HL-60/S4 treated with retinoic acid at 250 ng/mL for 4 days and 3 days (cell line): Measurements from ENCODE around the gene CCNQ.

Experiments used
- in situ Hi-C: fragments of 300-500 bp; cut with MboI; formaldehyde crosslinking; loops from 2 replicates; pipeline ENCODE4 v1.7.0; 2022; ENCODE audit warnings: low sequenced_read_pairs

Gene CCNQ

DNA sequence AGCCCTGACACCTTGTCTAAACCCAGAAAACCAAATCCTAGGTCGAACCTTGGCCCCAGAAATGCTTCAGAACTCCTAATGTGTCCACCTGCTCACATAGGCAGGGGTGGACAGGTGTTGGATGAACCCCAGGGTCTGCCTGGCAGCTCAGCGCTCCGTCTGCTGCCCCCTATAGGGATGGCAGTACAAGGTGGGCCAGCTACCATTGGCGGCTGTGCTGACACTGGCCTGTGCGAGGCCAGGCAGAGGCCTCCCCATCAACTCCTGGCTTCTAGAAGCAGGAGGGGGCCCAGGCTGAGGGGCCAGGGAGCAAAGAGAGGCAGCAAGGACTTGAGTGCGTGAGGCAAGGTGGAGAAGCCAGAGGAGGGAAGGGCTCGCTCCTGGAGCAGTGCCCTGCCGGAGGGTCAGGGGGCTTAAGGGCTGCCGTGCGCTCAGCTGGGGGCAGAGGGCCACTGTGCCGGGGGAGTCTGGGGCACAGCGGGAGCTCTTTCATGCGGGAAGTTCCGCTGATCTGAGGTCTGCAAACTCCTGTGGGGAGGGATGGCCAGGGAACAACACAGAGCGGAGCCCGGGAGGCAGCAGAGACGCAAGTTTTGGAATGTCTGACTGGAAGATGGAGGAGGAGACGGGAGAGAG is 20.6 kb downstream of the CCNQ start:
- in situ Hi-C loops, result no loop called here

DNA sequence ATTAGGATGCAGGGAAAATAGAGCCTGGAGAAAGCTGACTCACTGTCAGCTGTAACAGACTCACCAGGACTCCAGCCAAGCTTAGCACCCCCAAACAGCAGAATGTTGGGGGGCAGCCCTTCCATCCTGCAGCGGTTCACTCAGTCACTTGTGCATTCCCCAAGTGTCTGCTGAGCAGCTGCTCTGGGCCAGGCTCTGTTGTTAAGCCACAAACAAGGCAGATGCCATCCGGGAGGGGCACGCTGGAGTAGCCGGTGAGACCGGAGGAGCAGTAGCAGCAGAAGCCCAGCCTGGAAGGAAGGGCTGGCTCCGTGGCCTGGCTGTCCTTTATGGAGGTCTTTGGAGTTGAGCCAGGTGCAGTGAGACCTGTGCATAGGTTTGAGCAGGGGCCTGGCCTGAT is 22.0 kb downstream of the CCNQ start:
- in situ Hi-C loops, result no loop called here

GRCh38 chrX:153576239-153576870 is 22.6 kb downstream of the CCNQ start:
- in situ Hi-C loops, result no loop called here

GRCh38 chrX:153573984-153574383 is 25.0 kb downstream of the CCNQ start:
- in situ Hi-C loops, result no loop called here

DNA sequence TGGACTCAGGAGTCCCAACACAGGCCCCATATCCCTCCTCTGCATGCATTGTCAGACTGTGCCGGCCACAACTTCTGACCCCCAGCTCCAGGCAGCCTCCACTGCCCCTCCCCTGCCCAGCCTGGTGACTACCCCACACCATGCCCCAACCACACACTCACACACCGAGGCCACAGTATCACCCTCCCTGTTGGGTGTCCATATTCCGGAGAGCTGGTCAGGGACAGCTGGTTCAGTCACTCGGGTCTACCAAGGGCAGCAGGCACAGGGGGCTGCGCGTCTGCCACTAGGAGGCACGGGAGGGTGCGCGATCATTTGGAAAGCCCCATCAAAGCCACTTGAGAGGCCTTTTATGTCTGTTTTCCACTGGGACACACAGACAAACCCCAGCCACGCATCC is 26.3 kb downstream of the CCNQ start:
- in situ Hi-C loops, result no loop called here

GRCh38 chrX:153571534-153571908 is 27.4 kb downstream of the CCNQ start:
- in situ Hi-C loops, result no loop called here

- in situ Hi-C loops, result no loop called here
Observed at GRCh38 chrX:153569475-153569874, 29.5 kb downstream of the CCNQ start.

GRCh38 chrX:153568451-153569011 is 30.4 kb downstream of the CCNQ start:
- in situ Hi-C loops, result no loop called here

GRCh38 chrX:153565996-153566580 is 32.9 kb downstream of the CCNQ start:
- in situ Hi-C loops, result no loop called here

GRCh38 chrX:153564047-153564606 is 34.8 kb downstream of the CCNQ start:
- in situ Hi-C loops, result no loop called here

DNA sequence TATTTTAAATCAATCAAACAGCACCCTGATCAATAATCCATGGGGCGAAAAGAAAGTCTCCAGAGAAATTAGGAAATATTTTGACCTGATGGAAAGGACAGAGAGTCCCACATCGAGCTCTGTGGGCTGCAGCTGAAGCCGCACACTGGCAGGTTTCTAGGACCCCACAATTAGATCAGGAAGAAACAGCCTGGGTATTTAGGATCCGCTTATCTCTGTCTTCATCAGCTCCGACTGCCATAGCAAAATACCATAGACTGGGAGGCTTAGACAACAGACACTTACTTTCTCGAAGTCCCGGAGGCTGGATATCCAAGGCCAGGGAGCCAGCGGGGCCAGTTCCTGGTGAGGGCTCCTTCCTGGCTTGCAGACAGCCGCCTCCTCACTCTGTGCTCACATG is 36.4 kb downstream of the CCNQ start:
- in situ Hi-C loops, result no loop called here

DNA sequence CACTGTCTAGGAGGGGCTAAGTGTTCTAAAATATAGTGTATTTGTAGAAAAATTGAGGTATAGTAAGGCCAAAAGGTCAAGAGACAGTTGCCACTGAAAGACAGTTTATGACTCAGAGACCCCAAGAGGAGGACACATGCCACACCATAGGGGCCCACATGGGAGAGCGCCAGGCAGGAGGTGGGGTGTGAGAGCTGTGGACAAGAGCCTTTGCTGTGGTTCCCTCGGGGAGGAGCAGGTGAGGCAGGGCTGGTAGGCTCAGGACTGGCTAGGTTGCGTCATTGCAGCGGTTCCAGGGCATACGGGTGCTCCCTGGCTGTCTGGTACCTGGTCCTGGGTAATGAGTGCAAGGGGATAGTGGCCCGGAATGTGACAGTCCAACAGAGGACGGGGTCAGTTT is 37.6 kb downstream of the CCNQ start:
- in situ Hi-C loops, result no loop called here

GRCh38 chrX:153560466-153560865 is 38.5 kb downstream of the CCNQ start:
- in situ Hi-C loops, result no loop called here

GRCh38 chrX:153560000-153560399 is 38.9 kb downstream of the CCNQ start:
- in situ Hi-C loops, result loop anchor here (10.0 kb wide), 1 partner anchor 95 kb away; no protein-coding TSS in a partner anchor

DNA sequence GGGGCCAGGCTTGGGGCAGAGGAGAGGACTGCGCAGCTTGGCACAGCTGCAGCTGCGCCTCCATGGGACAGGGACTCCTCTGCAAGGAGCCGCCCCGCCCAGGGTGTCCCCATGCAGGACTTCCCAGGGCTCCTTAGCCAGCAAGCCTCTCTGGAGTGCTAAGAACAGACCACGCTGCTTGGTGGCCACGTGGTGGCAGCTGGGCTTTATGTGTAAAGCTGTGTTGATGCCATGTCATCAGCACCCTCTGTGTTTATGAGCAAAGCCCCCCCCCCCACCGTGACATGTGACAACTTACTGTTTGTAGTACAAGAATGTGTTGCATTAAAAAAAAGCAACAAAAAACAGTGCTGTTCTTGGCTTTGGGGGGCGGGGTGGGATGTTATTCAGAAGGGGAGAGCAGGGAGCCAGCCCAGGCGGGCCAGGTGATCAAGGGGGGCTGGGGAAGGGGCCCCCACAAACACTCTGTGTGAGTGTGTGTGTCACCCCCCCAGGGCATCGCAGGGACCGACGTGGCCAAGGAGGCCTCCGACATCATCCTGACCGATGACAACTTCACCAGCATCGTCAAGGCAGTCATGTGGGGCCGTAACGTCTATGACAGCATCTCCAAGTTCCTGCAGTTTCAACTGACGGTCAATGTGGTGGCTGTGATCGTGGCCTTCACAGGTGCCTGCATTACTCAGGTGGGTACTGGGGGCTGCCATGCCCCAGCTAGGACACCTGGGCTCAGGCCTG is 41.2 kb downstream of the CCNQ start:
- in situ Hi-C loops, result loop anchor here (10.0 kb wide), 1 partner anchor 97 kb away; no protein-coding TSS in a partner anchor

DNA sequence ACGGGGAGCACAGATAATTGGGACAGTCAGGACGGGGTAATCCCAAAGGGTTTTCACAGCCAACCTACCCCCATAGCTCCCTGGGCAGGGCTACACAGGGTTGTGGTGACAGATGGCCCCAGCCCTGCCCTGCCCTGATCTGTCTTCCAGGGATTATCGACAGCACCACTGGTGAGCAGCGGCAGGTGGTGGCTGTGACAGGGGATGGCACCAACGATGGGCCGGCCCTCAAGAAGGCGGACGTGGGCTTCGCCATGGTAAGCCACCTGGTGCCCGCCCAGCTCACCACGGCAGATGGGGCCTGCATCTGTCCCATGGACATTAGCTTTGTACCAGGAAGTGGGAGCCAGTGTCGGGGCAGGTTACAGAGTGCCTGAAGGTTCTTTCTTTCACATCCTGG is 42.2 kb downstream of the CCNQ start:
- in situ Hi-C loops, result loop anchor here (10.0 kb wide), 1 partner anchor 98 kb away; no protein-coding TSS in a partner anchor

- in situ Hi-C loops, result loop anchor here (10.0 kb wide), 1 partner anchor 100 kb away; no protein-coding TSS in a partner anchor
Observed at GRCh38 chrX:153554519-153555167, 44.3 kb downstream of the CCNQ start.

DNA sequence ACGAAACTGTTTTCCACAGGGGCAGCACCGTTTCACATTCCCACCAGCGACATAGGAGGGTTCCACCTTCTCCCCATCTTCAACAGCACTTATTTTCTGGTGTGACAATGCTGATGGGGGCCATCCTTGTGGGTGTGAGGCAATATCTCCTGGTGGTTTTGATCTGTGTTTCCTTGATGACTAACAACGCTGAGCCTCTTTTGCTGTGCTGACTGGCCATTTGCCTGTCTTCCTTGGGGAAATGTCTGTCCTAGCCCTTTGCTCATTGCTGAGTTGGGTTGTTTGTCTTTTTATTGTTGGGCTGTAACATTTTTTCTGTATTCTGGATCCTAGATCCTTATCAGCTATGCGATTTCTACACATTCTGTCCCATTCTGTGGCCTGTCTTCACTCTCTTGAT is 47.8 kb downstream of the CCNQ start:
- in situ Hi-C loops, result loop anchor here (10.0 kb wide), 1 partner anchor 104 kb away; no protein-coding TSS in a partner anchor

- in situ Hi-C loops, result loop anchor here (10.0 kb wide), 1 partner anchor 105 kb away; no protein-coding TSS in a partner anchor
Observed at GRCh38 chrX:153549807-153550206, 49.1 kb downstream of the CCNQ start.

- in situ Hi-C loops, result no loop called here
Observed at GRCh38 chrX:153549231-153549630, 49.7 kb downstream of the CCNQ start.
